Measurements from ENCODE around the gene OXA1L.

OXA1L gene

GRCh38 chr14:22819151-22819988 lies 52.9 kb downstream of the OXA1L start:
- DNase-seq (ENCODE audit: insufficient read length, low spot score) (no peak), FAIRE-seq (no peak)
- no peak for TF ChIP-seq POLR2A (IDR thresholded peaks at IDR 0.05; ENCODE audit: low read depth, low read length)

DNA sequence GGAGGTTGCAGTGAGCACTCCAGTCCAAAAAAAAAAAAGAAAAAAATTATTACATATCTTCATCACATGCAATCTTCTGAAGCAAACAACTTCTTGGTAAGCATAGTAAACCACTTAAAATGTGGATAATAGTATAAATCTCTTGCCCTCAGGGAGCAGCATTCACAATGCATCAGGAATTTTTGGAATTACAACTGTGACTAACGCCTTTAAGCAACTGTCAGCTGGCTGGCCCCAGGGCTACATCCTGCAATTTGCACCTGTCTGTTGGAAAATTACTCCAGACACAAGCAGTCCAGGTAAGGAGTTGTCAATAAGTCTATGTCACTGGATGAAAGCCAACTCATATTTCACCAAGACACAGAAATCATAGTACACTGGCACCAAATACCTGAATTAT lies 54.2 kb downstream of the OXA1L start:
- TF ChIP-seq POLR2A (IDR thresholded peaks at IDR 0.05; ENCODE audit: low read depth, low read length), result no peak
- FAIRE-seq, result no peak
- no peak for DNase-seq (ENCODE audit: insufficient read length, low spot score)

DNA sequence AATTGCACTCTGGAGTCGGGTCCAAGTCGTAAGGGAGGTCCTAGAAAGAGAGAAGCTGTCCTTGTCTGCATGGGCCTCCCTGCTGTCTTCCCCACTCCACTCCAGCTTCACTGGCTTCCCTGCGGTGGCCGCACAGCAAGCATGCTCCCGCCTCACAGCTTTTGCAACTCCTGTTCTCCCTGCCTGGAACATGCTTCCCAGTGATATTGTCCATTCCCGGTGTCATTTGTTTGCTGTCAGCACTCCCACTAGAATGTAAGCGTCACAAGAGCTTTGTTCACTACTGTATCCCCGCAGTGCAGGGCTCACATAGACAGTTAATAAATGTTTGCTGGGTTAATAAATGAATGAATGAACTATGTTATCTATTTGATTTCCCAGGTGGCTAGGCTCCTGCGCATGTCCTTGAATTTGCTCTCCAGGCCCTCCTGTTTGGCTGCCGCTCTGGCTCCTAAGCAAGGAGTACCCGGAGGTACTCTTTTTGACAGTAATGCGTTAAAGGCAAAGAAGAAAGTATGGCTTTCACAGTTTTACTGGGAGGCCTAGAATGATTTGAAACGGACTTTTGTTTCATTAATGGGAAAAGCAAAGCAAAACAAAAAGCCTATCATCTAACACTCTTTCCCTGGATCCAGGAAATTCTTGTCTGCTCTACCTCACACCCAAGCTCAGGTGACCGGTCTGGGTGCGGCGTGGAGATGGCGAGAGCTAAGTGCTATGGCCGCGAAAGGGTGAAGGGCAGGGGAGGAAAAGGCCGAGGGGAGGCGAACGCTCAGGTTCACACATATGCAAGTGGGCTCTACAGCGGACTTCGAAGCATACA lies 54.9 kb downstream of the OXA1L start:
- DNase-seq (ENCODE audit: insufficient read length, low spot score) (no peak), FAIRE-seq (no peak)
- TF ChIP-seq POLR2A (IDR thresholded peaks at IDR 0.05; ENCODE audit: low read depth, low read length), result no peak

DNA sequence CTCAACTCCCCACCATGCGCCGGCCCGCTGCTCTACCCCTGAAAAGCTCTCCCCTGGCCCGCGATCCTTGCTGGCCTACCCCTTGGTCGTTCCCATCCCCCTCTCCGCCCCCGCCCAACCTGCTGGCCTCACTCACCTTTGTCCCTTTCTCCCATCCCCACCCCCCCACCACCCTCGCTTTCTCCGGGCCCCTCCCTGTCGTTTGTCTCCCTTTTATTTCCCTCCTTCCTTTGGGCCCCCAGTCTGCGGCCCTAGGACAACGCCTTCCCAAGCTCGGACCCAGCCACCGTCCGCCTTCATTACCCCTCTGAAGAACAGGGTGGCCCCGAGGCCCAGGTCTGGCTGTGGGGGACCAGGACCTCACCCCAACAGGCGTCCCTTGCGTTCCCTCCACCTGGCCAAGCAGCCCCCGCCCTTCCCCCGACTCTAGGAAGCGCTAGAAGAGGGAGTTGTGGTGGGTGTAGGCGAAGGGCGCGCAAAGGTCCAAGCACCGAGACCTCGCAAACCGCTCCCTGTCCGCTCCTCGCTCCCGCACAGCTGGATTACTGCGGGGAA lies 55.6 kb downstream of the OXA1L start:
- TF ChIP-seq POLR2A (IDR thresholded peaks at IDR 0.05; ENCODE audit: low read depth, low read length), result no peak
- no peak for DNase-seq (ENCODE audit: insufficient read length, low spot score)

More for the DNA sequence above, 55.6 kb downstream of the OXA1L start:
- no peak for FAIRE-seq
